ENCODE measurements around the gene CHST4.

- TF ChIP-seq ZNF281 (CRISPR knock-in tag; IDR thresholded peaks at IDR 0.05) (no peak), ERG (CRISPR knock-in tag; IDR thresholded peaks at IDR 0.05) (no peak)
- TF ChIP-seq, protein P1, sequence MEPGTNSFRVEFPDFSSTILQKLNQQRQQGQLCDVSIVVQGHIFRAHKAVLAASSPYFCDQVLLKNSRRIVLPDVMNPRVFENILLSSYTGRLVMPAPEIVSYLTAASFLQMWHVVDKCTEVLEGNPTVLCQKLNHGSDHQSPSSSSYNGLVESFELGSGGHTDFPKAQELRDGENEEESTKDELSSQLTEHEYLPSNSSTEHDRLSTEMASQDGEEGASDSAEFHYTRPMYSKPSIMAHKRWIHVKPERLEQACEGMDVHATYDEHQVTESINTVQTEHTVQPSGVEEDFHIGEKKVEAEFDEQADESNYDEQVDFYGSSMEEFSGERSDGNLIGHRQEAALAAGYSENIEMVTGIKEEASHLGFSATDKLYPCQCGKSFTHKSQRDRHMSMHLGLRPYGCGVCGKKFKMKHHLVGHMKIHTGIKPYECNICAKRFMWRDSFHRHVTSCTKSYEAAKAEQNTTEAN (CRISPR knock-in tag; IDR thresholded peaks at IDR 0.05): no peak
- TF ChIP-seq, protein P2, sequence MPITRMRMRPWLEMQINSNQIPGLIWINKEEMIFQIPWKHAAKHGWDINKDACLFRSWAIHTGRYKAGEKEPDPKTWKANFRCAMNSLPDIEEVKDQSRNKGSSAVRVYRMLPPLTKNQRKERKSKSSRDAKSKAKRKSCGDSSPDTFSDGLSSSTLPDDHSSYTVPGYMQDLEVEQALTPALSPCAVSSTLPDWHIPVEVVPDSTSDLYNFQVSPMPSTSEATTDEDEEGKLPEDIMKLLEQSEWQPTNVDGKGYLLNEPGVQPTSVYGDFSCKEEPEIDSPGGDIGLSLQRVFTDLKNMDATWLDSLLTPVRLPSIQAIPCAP (CRISPR knock-in tag; IDR thresholded peaks at IDR 0.05): no peak
- TF ChIP-seq, protein P3, sequence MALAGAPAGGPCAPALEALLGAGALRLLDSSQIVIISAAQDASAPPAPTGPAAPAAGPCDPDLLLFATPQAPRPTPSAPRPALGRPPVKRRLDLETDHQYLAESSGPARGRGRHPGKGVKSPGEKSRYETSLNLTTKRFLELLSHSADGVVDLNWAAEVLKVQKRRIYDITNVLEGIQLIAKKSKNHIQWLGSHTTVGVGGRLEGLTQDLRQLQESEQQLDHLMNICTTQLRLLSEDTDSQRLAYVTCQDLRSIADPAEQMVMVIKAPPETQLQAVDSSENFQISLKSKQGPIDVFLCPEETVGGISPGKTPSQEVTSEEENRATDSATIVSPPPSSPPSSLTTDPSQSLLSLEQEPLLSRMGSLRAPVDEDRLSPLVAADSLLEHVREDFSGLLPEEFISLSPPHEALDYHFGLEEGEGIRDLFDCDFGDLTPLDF (CRISPR knock-in tag; IDR thresholded peaks at IDR 0.05): no peak
These were observed 50.7 kb downstream of the CHST4 start, which contains the start of gene TAT for GRCh38 chr16:71576971-71577370.

All from WTC11 (cell line).